Measurements from ENCODE around the gene EYS.
"Not testable (repeated sequence)": the region's sequence is repeated elsewhere in the genome, so short reads cannot be mapped to it uniquely, and the experiment has no call there.

The EYS gene

GRCh38 chr6:63888416-63888815 lies 1818.6 kb downstream of the EYS start:
- DNase-seq (ENCODE audit: low spot score) = no peak

DNA sequence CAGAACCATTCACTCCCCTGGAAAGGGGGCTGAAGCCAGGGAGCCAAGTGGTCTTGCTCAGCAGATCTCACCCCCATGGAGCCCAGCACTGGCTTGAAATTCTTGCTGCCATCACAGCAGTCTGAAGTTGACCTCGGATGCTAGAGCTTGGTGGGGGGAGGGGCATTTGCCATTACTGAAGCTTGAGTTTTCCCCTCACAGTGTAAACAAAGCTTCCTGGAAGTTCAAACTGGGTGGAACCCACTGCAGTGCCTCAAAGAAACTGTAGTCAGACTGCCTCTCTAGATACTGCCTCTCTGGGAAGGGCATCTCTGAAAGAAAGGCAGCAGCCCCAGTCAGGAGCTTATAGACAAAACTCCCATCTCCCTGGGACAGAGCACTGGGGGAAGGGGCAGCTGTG lies 1819.2 kb downstream of the EYS start:
- not testable (repeated sequence) for DNase-seq (ENCODE audit: low spot score)

GRCh38 chr6:63887002-63887751 lies 1819.8 kb downstream of the EYS start:
- no peak for DNase-seq (ENCODE audit: low spot score)

DNA sequence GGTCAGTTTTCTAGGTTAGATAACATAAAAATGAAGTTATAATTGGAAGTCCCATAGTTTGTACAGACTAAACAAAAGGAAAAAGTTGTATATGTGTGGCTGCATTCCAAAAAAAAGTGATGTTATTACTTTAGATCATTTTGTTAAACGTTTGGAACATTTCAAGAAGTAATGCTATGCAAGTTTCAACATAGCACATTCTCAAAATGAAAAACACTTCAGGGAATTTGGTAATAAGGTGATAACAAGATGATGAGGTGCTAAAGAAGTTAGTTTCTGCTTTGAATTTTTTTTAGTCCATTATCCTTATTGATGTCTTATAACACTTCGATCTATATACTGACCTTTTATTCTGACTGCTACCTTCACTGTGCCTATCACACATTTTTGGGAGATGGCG lies 1820.7 kb downstream of the EYS start:
- no peak for DNase-seq (ENCODE audit: low spot score)

DNA sequence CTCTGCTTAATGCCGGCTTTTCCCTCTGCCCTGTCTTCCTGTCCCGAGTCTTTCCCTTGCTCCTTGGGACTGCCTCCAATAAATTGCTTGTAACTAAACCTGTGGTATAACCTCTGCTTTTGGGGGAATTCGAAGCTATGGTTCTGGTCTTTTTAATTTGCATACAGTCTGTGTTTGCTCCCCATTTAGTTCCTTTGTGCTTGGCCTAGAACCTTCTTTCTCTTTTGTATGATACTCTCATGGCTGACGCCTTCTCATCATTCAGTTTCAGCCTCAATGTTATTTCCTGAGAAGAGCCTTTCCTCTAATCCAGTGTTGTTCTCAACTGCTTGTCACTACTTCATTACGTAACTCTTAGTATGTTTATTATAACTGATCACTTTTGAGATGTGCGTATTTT lies 1823.4 kb downstream of the EYS start:
- DNase-seq (ENCODE audit: low spot score) = no peak

DNA sequence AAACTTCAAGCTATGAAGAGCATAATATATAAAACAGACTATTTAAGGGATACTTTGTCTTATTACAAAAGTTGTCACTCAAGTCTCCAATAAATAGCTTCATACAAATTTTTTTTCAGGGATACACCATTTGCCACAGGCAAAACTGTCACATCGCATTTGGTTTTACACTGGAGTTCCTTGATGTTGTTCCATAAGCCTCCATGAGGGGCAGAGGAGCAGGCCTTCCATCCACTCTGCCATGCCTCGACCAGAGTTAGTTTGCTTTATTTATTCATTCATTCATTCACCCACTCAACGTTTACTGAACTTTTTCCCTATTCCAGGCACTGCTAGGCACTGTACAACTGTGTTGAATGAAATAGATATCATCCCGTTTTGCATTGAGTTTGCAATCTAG lies 1824.8 kb downstream of the EYS start:
- DNase-seq (ENCODE audit: low spot score) = no peak

- no peak for DNase-seq (ENCODE audit: low spot score)
Measured at GRCh38 chr6:63881791-63882190, 1825.2 kb downstream of the EYS start.

DNA sequence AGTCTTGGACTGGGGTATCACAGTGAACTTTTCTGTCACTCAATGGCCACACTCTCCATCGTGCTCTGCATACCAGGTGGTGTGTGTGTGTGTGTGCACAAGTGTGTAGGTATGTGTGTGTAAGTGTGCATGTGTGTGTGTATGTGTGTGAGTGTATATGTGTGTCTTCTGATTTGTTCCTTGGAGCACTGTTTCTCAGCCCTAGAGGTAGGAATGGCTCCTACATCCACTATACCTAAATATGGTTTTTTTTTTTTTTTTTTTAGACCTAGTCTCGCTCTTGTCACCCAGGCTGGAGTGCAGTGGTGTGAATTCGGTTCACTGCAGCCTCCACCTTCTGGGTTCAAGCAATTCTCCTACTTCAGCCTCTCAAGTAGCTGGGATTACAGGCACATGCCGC lies 1834.8 kb downstream of the EYS start:
- DNase-seq (ENCODE audit: low spot score) = no peak

DNA sequence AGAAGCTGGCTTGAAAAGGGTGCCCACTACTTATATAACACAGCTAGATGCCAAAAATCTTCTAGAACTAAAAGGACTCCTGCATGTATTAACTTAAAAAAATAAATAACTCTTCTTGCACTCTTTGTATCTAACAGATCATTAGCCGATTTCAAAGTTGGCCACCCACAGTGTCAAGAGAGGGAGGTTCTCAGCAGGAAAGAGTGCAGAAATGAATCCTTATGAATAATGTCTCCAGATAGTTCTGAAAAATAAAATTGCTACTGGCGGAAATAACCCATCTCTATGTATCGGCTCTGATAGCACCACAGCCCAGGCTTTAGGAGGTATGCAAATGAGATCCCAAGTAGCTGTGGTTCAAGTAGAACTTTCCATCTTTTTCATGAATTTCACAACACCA lies 1838.7 kb downstream of the EYS start:
- DNase-seq (ENCODE audit: low spot score) = no peak

DNA sequence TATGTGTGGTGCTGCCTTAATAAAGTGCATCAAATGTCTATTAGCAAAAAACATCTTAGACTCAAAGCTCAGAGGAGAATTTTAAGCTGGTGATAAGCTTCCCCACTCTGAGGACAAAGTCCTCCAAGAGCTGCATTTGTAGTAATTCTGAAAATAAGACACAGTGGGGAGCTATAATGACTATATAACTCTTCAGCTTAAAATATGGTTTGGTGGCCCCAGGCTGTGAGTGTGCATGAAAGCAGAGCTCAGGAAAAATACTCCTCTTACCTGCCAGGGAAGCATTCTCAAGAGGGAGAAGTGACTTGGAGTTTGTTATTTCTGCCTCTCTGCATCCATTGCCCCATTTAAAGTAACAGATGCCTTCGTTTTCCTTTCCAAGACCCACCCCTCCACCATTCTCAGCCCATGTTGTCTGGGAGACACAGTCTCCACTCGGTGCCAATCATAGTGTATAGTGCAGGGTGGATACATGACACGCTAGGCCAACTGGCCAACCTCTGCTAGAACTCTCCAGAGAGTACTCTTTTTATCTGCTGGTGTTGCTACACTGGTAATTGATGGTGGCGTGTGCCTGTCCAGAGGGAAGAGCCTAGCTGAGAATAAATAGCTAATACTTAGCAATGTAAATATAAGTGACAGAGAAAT lies 1842.2 kb downstream of the EYS start:
- no peak for DNase-seq (ENCODE audit: low spot score)

GRCh38 chr6:63864061-63864460 lies 1843.0 kb downstream of the EYS start:
- no peak for DNase-seq (ENCODE audit: low spot score)

- DNase-seq (ENCODE audit: low spot score) = no peak
Measured at GRCh38 chr6:63862486-63863198, 1844.4 kb downstream of the EYS start.

DNA sequence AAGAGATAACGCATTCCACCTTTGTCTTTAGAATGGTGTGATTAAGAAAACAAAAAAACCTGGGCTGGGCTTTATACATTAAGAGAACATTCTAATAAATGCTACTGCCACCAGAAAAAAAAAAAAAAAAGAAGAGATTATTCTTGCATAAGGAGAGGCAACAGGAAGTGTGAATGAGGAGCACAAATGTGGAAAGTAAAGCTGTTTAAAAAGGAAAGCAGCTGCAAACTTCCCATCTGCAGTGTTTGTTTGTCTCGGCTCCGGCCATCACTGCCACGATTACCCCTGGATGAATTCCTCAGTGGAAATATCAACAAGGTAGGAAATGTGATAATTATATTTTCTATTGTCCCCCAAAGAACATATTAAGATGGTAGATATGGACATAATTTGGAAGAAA lies 1847.5 kb downstream of the EYS start:
- DNase-seq (ENCODE audit: low spot score) = no peak

DNA sequence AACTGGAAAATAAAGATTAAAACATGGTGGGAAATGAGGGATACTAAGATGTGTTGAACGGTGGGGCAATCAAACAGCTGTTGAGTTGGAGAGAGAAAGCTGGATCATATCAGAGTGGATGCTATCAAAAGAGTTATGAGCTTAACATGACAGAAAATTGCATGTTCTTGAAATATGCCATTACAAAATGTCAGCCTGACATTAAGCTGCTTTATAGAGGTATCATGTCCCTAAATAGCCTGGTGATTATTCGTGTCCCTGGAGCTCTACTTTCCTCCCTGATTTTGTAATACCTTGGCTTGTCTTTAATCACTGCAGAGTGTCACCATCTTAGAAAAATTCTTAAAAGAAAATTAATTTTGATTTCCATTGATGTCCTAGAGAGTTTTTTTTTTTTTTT lies 1848.3 kb downstream of the EYS start:
- DNase-seq (ENCODE audit: low spot score) = no peak

GRCh38 chr6:63856271-63856670 lies 1850.8 kb downstream of the EYS start:
- no peak for DNase-seq (ENCODE audit: low spot score)

GRCh38 chr6:63844287-63844686 lies 1862.7 kb downstream of the EYS start:
- no peak for DNase-seq (ENCODE audit: low spot score)

- no peak for DNase-seq (ENCODE audit: low spot score)
Measured at GRCh38 chr6:63839485-63839884, 1867.5 kb downstream of the EYS start.

GRCh38 chr6:63828678-63829077 lies 1878.3 kb downstream of the EYS start:
- not testable (repeated sequence) for DNase-seq (ENCODE audit: low spot score)

- no peak for DNase-seq (ENCODE audit: low spot score)
Measured at GRCh38 chr6:63824722-63825121, 1882.3 kb downstream of the EYS start.

- DNase-seq (ENCODE audit: low spot score) = no peak
Measured at GRCh38 chr6:63821442-63821841, 1885.6 kb downstream of the EYS start.

- DNase-seq (ENCODE audit: low spot score) = no peak
Measured at GRCh38 chr6:63819831-63820230, 1887.2 kb downstream of the EYS start.

- DNase-seq (ENCODE audit: low spot score) = no peak
Measured at GRCh38 chr6:63817492-63818050, 1889.5 kb downstream of the EYS start.

- no peak for DNase-seq (ENCODE audit: low spot score)
Measured at GRCh38 chr6:63816982-63817436, 1890.0 kb downstream of the EYS start.
